HepG2 (cell line): ENCODE measurements around the gene PDE3B. TPM values are rescaled to one million over a fixed set of nuclear protein-coding genes. Genes with fewer than 3 reads are reported as not detected.

Source experiments
- ATAC-seq: fragments of 200-7000 bp; cut with Tn5 transposase; 3 replicates; pipeline ENCODE4 v1.9.1; 2020; ENCODE audit warnings: mild to moderate bottlenecking, moderate library complexity
- BruUV-seq: library from RNA; stranded (reverse); fragments of 400-500 nt; replicated peaks from 2 replicates; lab custom pipeline; 2021; lab: Mats Ljungman, UMichigan
- CTCF ChIA-PET: fragments of 300-600 bp; formaldehyde crosslinking; extraction: SDS; loops from one replicate; lab custom pipeline; 2021; ENCODE audit warnings: low total read pairs, inconsistent platforms, low intra/inter-chr PET ratio; lab: Yijun Ruan, JAX
- POLR2A ChIA-PET: fragments of 350-600 bp; sonication (Branson Sonifier 250); formaldehyde crosslinking; loops from one replicate; lab custom pipeline; 2020; ENCODE audit warnings: antibody characterized with exemption, inconsistent platforms; lab: Yijun Ruan, JAX
- DNase-seq: peaks from one replicate; pipeline ENCODE4 v3.0.0-alpha.2; 2015; ENCODE audit warnings: low spot score
- FAIRE-seq: peaks from 3 replicates; lab custom pipeline; 2011; peaks lifted over from hg19 to GRCh38; lab: Jason Lieb, UNC
- H2AFZ ChIP-seq: one replicate; pipeline ENCODE4 v1.6.1; 2011; ENCODE audit warnings: low read length, inconsistent platforms
- H3K27ac ChIP-seq: fragments of 300-600 bp; 3 replicates; pipeline ENCODE4 v1.8.0; 2011; ENCODE audit warnings: mixed run types, mild to moderate bottlenecking, mixed read lengths, low read length, inconsistent platforms; ENCODE audit not compliant: insufficient read depth; ENCODE audit errors: extremely low read length
- H3K27me3 ChIP-seq, 2 experiments: fragments of 200-600 bp in 1 of 2; 2 replicates in 1 of 2; 3 replicates in 1 of 2; pipeline versions ENCODE4 v1.6.0 to v1.8.0; 2011; ENCODE audit warnings: low read length in 2 of 2, mild to moderate bottlenecking in 2 of 2, moderate library complexity in 2 of 2, inconsistent platforms in 1 of 2; ENCODE audit not compliant: insufficient read depth in 2 of 2, control insufficient read depth in 1 of 2
- H3K36me3 ChIP-seq, 2 experiments: fragments of 200-600 bp in 1 of 2; replicated peaks in 1 of 2; 2 replicates in 1 of 2; 3 replicates in 1 of 2; pipeline versions ENCODE4 v1.5.1 to v1.8.0; 2011; ENCODE audit warnings: low read length in 2 of 2, inconsistent platforms in 1 of 2; ENCODE audit not compliant: insufficient read depth in 2 of 2, control insufficient read depth in 1 of 2
- H3K4me1 ChIP-seq: 2 replicates; pipeline ENCODE4 v1.5.1; 2012; ENCODE audit warnings: low read length, inconsistent platforms; ENCODE audit not compliant: insufficient read depth
- H3K4me2 ChIP-seq: 2 replicates; pipeline ENCODE4 v1.6.0; 2011; ENCODE audit warnings: low read depth, low read length, inconsistent platforms
- H3K4me3 ChIP-seq, 3 experiments: fragments of 200-600 bp in 1 of 3; sonication (generic), shearing (Covaris generic) in 1 of 3; replicated peaks in 1 of 3; 2 replicates each; pipeline ENCODE4 v1.5.1; 2011 to 2016; ENCODE audit warnings: low read length in 3 of 3, inconsistent platforms in 2 of 3, low read depth in 2 of 3, mild to moderate bottlenecking in 2 of 3, control low read depth in 1 of 3, mixed read lengths in 1 of 3; ENCODE audit not compliant: insufficient read depth in 1 of 3
- H3K79me2 ChIP-seq: one replicate; pipeline ENCODE4 v1.6.1; 2011; ENCODE audit warnings: low read length, inconsistent platforms; ENCODE audit not compliant: insufficient read depth
- H3K9ac ChIP-seq: 2 replicates; pipeline ENCODE4 v1.6.0; 2011; ENCODE audit warnings: mild to moderate bottlenecking, low read depth, low read length, inconsistent platforms; ENCODE audit not compliant: insufficient read depth
- H3K9me3 ChIP-seq: 2 replicates; pipeline ENCODE4 v1.5.1; 2012; ENCODE audit warnings: mild to moderate bottlenecking, low read length
- H4K20me1 ChIP-seq: 2 replicates; pipeline ENCODE4 v1.6.0; 2011; ENCODE audit warnings: inconsistent platforms, mild to moderate bottlenecking, low read length, moderate library complexity; ENCODE audit not compliant: insufficient read depth
- ATF7 ChIP-seq, 2 experiments: fragments of 450-650 bp in 1 of 2; sonication (generic) in 1 of 2; formaldehyde crosslinking in 1 of 2; IDR thresholded peaks; 2 replicates each; pipeline versions ENCODE4 v1.4.0 to v1.6.1; 2016 to 2020; ENCODE audit warnings: antibody characterized with exemption in 1 of 2, mild to moderate bottlenecking in 1 of 2, missing genetic modification reagents in 1 of 2
- CEBPB ChIP-seq: IDR thresholded peaks from 2 replicates; pipeline ENCODE4 v1.6.1; 2011; ENCODE audit warnings: low read depth, low read length, improper control_type of control experiment, borderline replicate concordance
- EEA1 ChIP-seq: sonication (generic); formaldehyde crosslinking; IDR thresholded peaks from 2 replicates; pipeline ENCODE4 v1.5.1; 2020; ENCODE audit warnings: mild to moderate bottlenecking, missing genetic modification reagents, borderline replicate concordance
- FOXA1 ChIP-seq, 2 experiments: fragments of 450-650 bp in 1 of 2; sonication (generic) in 1 of 2; formaldehyde crosslinking in 1 of 2; IDR thresholded peaks; 2 replicates each; pipeline versions ENCODE4 v1.4.0 to v1.6.1; 2016 to 2020; ENCODE audit warnings: missing genetic modification reagents in 1 of 2
- HNF4A ChIP-seq: sonication (generic); formaldehyde crosslinking; IDR thresholded peaks from 2 replicates; pipeline ENCODE4 v1.4.0; 2020; ENCODE audit warnings: missing genetic modification reagents
- HOMEZ ChIP-seq: IDR thresholded peaks from 2 replicates; pipeline ENCODE4 v1.6.1; 2016; ENCODE audit warnings: low read depth
- SETDB1 ChIP-seq: sonication (generic); formaldehyde crosslinking; IDR thresholded peaks from 2 replicates; pipeline ENCODE4 v1.5.1; 2020; ENCODE audit warnings: missing genetic modification reagents, mild to moderate bottlenecking, borderline replicate concordance
- U2AF1 ChIP-seq: fragments of 200-400 bp; formaldehyde crosslinking; optimal IDR thresholded peaks from 2 replicates; pipeline ENCODE3; 2017; ENCODE audit warnings: mild to moderate bottlenecking, low read depth, low read length
- ZMYM4 ChIP-seq: sonication (generic); formaldehyde crosslinking; IDR thresholded peaks from 2 replicates; pipeline ENCODE4 v1.8.1; 2023; ENCODE audit warnings: mild to moderate bottlenecking, missing genetic modification reagents
- ZNF598 ChIP-seq: sonication (generic); formaldehyde crosslinking; IDR thresholded peaks from 2 replicates; pipeline ENCODE4 v1.5.1; 2020; ENCODE audit warnings: mild to moderate bottlenecking, missing genetic modification reagents, borderline replicate concordance
- ZNF644 ChIP-seq: IDR thresholded peaks from 2 replicates; pipeline ENCODE4 v1.6.1; 2016; ENCODE audit warnings: low read depth
- WGBS: methylation state at CpG from one replicate; pipeline ENCODE4 v1.1.6; 2017; ENCODE audit warnings: low lambda C conversion rate; 5-methylcytosine and 5-hydroxymethylcytosine counted together
- in situ Hi-C: cut with HindIII; loops from 2 replicates; pipeline ENCODE4 v1.10.0; 2017; ENCODE audit warnings: low pct_unique_long_range_greater_than_20kb; ENCODE audit not compliant: extremely low pct_ligation_motif_present
- intact Hi-C: fragments of 100-400 bp; cut with micrococcal nuclease; formaldehyde crosslinking; loops from one replicate; pipeline ENCODE4 v1.10.0; 2022; ENCODE audit not compliant: unreplicated experiment
- polyA plus RNA-seq, 8 experiments: library from polyadenylated mRNA; depleted of rRNA in 3 of 8; stranded (reverse) in 7 of 8; unstranded in 1 of 8; fragments of >200 nt; fragmentation: Illumina TruSeq in 4 of 8; extraction: Trizol in 4 of 8; gene quantifications; 2 replicates each; pipeline versions ENCODE4 v1.2.1 to v1.2.3, GENCODE V29; 2011 to 2016; ENCODE audit warnings: low read depth in 4 of 8, missing spikeins in 1 of 8, mixed read lengths in 1 of 8; ENCODE audit not compliant: insufficient read depth in 1 of 8
- total RNA-seq, 5 experiments: library from RNA; depleted of rRNA; stranded (reverse); fragments of >200 nt; fragmentation: Illumina TruSeq; extraction: Trizol; gene quantifications; 2 replicates each; pipeline ENCODE4 v1.2.3, GENCODE V29; 2016; ENCODE audit warnings: low read depth in 1 of 5
- TF ChIP-seq, protein P1 (sequence below): sonication (generic); formaldehyde crosslinking; IDR thresholded peaks from 2 replicates; pipeline ENCODE4; 2020; ENCODE audit warnings: missing genetic modification reagents, mild to moderate bottlenecking, borderline replicate concordance

Gene PDE3B
- total and polyA plus RNA-seq, 2 of the 13 experiments (the other 11 are each of a cell fraction or from before 2014, with no cell fraction given): 14.1 to 26.5 TPM

- Histone ChIP-seq H2AFZ (no peak overlapping the region), H3K27ac (no peak overlapping the region), H3K27me3 (no peaks in the 10 kb centered on the region), H3K36me3 (0 out of 5 replicates have a peak, but pooled peaks cover 0 to 3% of the 10 kb centered on the region in 2 experiments), H3K79me2 (peaks cover 76% of the 10 kb centered on the region), H3K4me2 (no peak overlapping the region), H3K4me3 (no peak overlapping the region), H3K9me3 (peaks cover 5% of the 10 kb centered on the region; the same call in 1 of the 2 replicates), H3K4me1 (peaks cover 46% of the 10 kb centered on the region), H3K9ac (no peak overlapping the region), H4K20me1 (no peaks in the 10 kb centered on the region)
- no TSS peak for BruUV-seq
- ATAC-seq (no peak), FAIRE-seq (no peak), DNase-seq (no peak)
- ChIA-PET POLR2A (no interaction called here), CTCF (no interaction called here)
- 100% methylated on average over 2 of the region's 2 CpGs for WGBS
- TF ChIP-seq ATF7 (IDR thresholded peaks at IDR 0.05) (peak; percentile 82), ATF7 (CRISPR knock-in tag; IDR thresholded peaks at IDR 0.05) (no peak), SETDB1 (no peak), CEBPB (peak; percentile 50; the same call in 1 of the 2 replicates)
- TF ChIP-seq, protein P1, sequence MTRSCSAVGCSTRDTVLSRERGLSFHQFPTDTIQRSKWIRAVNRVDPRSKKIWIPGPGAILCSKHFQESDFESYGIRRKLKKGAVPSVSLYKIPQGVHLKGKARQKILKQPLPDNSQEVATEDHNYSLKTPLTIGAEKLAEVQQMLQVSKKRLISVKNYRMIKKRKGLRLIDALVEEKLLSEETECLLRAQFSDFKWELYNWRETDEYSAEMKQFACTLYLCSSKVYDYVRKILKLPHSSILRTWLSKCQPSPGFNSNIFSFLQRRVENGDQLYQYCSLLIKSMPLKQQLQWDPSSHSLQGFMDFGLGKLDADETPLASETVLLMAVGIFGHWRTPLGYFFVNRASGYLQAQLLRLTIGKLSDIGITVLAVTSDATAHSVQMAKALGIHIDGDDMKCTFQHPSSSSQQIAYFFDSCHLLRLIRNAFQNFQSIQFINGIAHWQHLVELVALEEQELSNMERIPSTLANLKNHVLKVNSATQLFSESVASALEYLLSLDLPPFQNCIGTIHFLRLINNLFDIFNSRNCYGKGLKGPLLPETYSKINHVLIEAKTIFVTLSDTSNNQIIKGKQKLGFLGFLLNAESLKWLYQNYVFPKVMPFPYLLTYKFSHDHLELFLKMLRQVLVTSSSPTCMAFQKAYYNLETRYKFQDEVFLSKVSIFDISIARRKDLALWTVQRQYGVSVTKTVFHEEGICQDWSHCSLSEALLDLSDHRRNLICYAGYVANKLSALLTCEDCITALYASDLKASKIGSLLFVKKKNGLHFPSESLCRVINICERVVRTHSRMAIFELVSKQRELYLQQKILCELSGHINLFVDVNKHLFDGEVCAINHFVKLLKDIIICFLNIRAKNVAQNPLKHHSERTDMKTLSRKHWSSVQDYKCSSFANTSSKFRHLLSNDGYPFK (CRISPR knock-in tag): no peak
- in situ Hi-C loops: no loop called here
- intact Hi-C loops: no loop called here
Observed at GRCh38 chr11:14678350-14678749, 34.7 kb downstream of the PDE3B start.

DNA sequence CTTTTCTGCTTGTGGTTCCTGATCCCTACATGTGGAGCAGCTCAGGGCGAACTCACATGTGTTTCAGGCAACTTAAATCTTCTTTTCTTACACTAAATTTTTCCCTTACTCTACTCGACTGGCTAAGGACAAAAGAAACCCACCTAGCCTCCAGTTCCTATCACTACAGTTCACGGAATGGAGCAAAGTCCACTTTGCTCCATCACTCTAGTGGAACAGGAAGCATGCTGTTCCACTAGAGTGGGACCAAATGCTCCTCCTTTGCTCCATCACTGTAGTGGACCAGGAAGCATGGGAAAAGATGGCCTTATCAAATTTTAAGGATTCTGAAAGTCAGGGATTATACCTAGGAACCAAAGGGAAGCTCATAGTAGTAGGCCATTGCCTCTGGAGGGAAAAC, 36.1 kb downstream of the PDE3B start:
- 79% methylated on average over 3 of the region's 3 CpGs for WGBS
- in situ Hi-C loops: no loop called here
- no peak for ATAC-seq
- FAIRE-seq: no peak
- no TSS peak for BruUV-seq
- Histone ChIP-seq H3K4me1 (peaks cover 59% of the 10 kb centered on the region), H3K36me3 (no peaks in the 10 kb centered on the region), H3K9ac (no peak overlapping the region), H3K27me3 (no peaks in the 10 kb centered on the region), H3K4me3 (no peak overlapping the region), H3K27ac (no peak overlapping the region), H2AFZ (no peak overlapping the region), H4K20me1 (no peaks in the 10 kb centered on the region), H3K4me2 (no peak overlapping the region), H3K9me3 (peaks cover 5% of the 10 kb centered on the region; the same call in 1 of the 2 replicates), H3K79me2 (peaks cover 84% of the 10 kb centered on the region)
- CTCF ChIA-PET: no interaction called here
- no peak for TF ChIP-seq EEA1 (CRISPR knock-in tag)
- TF ChIP-seq ZMYM4: peak; percentile 17; the same call in 1 of the 2 replicates
- TF ChIP-seq U2AF1: no peak
- no peak for TF ChIP-seq ZNF598 (CRISPR knock-in tag)
- TF ChIP-seq FOXA1 (IDR thresholded peaks at IDR 0.05): no peak
- no peak for TF ChIP-seq FOXA1 (CRISPR knock-in tag; IDR thresholded peaks at IDR 0.05)
- TF ChIP-seq HOMEZ: peak; percentile 56; the same call in 1 of the 2 replicates
- TF ChIP-seq HNF4A (CRISPR knock-in tag): peak; percentile 49
- peak; percentile 69; the same call in 1 of the 2 replicates for TF ChIP-seq ZNF644 (CRISPR knock-in tag)
- POLR2A ChIA-PET: no interaction called here
- peak; percentile 7 for DNase-seq
- intact Hi-C loops: no loop called here
